Measurements from ENCODE around the gene TSC1.
A peak's percentile ranks its signal among the peaks of the same experiment; 100 is the strongest.

Gene TSC1

DNA sequence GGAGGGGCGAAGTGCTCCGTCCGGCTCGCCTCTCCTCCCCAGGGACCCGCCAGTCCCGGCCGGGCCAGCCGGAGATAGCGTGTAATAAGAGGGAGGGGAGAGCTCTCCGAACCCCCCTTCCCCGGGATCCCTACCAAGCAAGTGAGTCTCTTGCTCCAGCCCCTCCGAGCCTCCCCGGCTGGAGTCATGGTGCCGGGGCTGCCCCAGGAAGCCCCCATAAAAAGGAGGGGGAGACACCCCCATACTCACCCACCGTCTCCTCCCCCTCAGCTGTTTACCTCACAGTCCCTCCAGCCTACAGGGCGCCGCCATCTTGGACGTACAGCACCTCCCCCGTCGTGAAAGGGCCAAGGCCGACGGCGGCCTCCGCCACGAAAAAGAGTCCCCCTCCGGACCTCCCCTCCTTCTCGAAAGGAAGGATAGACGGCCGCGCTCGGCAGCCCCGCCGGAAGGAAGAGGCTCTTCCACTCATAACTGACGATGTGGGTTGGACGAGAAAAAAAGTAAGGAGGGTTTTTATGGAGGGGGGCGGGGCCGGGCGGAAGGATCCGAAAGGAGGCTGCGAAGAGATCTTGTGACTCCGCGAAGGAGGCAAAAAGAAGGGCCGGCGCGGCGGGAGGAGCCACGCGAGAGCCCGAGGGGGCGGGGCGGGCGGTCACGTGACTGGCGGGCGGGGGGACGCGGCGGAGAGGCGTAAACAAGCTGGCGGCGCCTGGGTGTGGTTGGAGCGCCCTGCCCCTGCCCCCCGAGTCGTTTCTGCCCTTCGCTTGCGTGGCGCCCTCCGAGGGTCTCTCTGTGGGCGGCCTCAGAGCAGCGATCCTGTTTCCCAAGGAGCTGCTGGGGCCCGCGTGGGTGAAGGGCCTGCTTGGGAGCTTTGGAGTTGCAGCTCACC, at the start of gene TSC1:
Gene TSC1, minus strand, starts transcription at position 323 of the 892 bp plus-strand sequence. CDS start 15,744 bp downstream, outside the sequence.
- peak; percentile 98 for DNase-seq

GRCh38 chr9:132993511-132993939, 49.1 kb upstream of the TSC1 start:
- no peak for DNase-seq

- no peak for DNase-seq
Measured at GRCh38 chr9:132991351-132992300, 47.2 kb upstream of the TSC1 start.

DNA sequence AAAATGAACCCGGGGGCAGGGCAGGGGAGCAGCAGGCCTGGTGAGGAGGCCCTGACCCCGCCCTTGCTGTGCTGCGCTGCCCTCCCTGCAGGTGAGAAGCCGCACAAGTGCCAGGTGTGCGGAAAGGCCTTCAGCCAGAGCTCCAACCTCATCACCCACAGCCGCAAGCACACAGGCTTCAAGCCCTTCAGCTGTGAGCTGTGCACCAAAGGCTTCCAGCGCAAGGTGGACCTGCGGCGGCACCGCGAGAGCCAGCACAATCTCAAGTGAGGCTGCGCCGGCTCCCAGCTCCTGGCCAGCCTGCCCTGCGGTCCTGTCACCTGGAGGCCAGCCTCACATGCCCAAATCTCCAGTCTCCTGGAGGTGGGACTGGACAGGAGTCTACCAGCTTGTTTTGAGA, 46.4 kb upstream of the TSC1 start:
- DNase-seq = peak; percentile 73

- DNase-seq = peak; percentile 35
Measured at GRCh38 chr9:132989998-132990557, 45.7 kb upstream of the TSC1 start.

DNA sequence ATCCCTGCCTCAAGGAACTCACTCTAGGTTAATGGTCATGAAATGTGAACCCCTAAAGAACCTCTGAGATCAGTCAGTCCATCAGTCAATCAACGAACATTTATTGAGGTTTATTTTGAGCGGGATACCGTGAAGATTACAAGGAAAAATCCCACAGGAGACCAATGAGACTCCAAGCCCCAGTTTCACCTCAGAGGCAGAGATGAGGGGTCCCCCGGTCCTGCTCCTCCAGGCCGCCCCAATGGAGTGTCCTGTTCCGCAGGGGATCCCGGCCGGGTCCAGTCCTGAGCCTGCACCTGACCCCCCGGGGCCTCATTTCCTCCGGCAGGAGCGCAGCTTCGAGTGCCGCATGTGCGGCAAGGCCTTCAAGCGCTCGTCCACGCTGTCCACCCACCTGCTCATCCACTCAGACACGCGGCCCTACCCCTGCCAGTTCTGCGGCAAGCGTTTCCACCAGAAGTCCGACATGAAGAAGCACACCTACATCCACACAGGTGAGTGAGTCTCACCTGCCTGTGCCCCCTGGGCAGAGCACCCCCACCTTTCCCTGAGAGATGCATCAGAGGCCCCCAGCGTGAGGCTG, 45.1 kb upstream of the TSC1 start:
- no peak for DNase-seq

- no peak for DNase-seq
Measured at GRCh38 chr9:132989014-132989310, 44.5 kb upstream of the TSC1 start.

DNA sequence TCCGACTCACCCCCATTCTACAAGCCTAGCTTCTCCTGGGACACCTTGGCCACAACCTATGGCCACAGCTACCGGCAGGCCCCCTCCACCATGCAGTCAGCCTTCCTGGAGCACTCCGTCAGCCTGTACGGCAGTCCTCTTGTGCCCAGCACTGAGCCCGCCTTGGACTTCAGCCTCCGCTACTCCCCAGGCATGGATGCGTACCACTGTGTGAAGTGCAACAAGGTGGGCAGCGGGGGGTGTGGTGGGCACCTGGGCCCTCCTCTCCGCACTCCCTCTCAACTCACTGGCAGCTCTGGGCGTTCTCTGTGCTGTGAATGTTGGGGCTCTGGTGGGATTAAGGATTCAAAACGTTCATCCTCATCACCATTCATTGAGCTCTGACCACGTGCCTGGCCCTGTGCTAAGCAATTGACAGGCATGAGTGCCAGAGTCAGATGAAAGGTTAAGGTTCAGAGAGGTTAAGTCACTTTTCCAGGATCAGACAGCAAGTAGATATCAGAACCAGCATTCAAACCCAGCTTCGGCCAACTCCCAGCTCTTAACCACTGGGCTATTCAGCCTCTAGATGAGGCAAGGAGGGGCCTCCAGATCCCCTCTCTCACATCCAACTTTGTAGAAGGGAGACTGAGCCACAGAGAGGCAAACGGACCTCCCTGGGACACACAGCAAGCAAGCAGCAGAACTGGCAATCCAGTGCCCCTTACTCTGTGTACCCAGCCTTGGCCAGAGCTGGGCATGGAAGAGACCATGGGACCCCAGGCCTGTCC, 44.0 kb upstream of the TSC1 start:
- no peak for DNase-seq

DNA sequence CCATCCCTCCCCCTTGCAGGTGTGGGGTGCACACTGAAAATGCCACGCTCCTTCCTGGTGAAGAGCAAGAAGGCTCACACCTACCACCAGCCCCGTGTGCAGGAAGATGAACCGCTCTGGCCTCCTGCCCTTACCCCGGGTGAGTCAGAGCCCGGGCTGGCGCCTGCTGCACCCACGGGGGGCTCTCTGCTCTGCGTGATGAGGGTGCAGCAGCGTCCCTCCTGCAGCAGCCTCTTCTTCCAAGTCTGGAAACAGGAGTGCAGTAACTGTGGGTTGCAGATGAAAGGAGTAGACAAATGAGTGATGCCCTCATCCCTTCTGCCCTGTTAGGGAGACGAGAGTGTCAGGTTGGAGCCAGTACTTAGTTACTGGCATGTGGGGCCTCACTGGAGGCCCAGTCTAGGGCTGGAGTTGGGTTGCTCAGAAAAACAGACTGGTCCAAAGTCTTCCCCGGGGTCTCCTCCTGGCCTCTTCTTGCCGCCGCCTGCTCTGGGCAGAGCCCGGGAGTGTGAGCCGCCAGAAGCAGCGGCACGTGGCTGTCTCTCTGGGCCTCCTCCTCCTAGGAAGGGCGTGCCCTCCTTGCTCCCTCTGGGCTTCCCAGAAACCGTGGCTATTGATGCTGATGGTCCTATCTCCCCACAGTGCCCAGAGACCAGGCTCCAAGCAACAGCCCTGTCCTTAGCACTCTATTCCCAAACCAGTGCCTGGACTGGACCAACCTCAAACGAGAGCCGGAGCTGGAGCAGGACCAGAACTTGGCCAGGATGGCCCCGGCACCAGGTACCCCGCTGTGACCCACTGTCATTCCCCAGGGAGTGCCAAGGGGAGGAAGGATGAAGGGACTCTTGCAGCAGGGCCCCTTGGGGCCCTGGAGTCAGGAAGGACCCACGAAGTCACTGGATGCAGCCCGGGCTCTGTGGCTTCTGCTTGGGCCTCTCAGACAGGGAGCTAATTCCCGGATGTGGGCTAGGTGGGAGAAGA, 42.5 kb upstream of the TSC1 start:
- DNase-seq = peak; percentile 25

DNA sequence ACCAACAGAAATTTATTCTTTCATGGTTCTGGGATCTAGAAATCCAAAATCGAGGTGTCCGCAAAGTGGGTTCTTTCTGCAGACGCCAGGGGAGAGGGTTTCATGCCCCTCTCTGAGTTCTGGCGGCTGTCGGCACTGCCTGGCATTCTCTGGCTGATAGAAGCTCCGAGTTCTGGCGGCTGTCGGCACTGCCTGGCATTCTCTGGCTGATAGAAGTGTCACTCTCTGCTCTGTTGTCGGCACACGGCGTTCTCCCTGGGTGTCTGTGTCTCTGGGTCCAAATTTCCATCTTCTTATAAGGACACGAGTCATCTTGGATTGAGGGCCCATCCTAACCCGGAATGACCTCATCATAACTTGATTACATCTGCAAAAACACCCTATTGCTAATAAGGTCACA, 41.7 kb upstream of the TSC1 start:
- DNase-seq = no peak

DNA sequence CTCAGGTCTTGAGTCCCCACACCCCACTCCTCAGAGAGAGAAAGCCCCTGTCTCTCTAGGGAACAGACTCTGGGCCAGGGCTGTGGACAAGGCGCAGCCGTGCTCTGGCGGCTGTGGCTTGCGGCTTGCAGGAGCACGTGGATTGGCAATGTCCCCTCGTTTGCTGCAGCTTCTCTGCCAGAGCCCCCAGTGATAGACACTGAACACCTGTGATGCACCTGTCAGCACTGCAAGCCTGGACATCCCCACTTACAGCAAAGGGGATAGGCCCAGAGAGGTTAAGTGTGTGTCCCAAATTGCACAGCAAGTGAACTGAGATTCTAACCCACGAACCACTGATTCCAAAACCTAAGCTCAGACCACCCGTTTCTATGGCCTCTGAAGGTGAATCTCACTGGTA, 41.1 kb upstream of the TSC1 start:
- peak; percentile 27 for DNase-seq

DNA sequence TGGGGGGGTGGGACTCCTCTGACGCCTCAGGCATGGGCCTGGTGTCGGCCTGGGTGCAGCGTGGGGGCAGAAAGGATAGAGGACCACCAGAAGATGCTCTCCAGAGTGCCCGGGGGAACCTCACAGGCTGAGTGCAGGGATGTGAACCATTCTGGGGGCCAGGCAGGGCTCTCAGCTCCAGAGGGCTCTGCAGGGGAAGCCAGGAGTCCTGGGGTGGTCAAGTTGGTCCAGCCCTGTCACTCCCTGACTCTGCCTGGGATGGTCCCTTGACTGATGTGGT, 40.6 kb upstream of the TSC1 start:
- DNase-seq = no peak

DNA sequence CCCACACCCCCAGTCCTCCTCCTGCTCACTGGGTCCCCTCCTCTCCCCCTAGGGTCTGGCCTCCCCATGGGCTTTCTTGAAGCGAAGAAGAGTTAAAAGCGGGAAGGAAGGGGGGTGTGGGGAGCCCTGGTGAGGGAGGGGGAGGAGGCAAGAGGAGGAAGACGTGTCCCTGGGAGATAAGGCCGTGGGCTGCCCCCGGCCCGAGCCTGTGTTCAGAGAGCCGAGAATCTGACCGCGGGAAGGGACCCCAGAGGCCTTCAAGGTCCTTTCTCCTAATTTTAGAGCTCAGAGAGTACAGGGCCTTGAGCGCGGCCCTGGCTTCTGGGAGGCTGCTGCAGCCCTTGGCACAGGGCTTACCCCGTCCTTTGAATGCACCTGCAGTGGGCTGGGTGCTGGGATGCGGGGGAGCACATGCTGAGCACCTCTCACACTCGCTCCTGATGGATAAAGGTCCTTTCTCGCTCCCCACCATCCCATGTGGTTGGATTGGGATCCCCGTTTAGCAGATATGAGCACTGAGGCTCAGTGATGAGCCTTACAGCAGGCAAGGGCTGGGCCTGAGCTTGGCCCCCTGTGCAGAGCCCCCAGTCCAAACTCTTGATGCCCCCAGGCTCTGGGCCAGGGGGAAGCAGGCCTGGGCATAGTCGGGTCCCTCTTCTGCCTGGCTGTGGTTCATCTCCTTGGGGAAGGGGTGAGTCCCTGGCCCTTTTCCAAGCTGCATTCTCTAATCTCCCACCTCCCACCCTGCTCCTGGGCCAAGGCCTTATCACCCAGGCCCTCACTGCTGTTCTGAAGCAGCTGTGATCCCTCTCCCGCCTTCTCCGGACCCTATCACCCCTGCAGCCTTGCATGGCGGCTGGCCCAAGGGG, 40.0 kb upstream of the TSC1 start:
- no peak for DNase-seq

DNA sequence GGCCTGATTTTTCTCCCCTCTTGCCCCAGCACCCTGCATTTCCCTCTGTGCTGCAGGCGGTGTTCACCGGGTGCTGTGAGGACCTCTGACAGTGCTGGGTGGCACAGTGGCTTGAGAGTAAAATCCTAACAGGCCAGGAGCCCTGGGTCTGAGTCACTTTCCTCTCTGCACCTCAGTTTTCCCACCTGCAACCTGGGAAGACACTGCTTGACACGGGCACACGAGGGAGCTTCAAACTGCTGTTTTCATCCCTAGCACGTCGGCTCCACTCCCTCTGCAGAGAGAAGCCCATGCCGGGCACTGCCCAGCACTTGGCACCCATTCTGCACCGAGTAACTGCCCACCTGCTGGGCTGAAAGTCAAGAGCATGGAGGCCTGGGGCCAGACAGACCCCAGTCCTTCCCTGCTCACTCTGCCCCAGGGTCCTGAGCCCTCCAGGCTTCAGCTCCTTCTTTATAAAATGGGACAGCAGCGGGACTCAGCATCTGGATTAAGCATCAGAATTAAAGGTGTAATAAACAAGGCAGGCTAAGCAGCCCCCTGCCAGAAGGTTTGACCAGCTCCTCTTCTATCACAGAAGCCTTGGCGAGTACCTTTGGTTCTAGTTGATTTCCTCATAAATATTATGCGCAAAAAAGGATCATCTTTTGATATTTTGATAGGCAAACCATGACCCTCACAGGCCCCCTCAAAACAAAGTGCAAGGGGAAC, 39.2 kb upstream of the TSC1 start:
- no peak for DNase-seq

GRCh38 chr9:132982458-132982857, 38.0 kb upstream of the TSC1 start:
- DNase-seq = no peak

DNA sequence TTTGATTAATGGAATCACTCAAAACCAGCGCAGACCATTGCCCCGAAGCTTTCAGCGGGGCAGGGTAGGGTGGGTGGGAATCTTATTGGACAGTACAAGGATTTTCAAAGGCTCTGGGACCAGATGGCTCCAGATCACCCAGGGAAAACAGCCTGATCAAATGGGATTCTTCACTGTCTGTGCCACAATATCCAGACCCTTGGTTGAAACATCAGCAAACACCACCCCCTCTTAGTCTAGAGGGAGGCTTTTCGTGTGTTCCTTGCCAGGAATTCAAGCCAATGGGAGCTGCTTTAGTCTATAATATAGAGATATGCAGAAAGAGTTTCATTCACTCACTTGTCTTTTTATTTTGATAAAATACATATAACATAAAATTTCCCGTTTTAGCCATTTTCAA, 35.7 kb upstream of the TSC1 start:
- no peak for DNase-seq

DNA sequence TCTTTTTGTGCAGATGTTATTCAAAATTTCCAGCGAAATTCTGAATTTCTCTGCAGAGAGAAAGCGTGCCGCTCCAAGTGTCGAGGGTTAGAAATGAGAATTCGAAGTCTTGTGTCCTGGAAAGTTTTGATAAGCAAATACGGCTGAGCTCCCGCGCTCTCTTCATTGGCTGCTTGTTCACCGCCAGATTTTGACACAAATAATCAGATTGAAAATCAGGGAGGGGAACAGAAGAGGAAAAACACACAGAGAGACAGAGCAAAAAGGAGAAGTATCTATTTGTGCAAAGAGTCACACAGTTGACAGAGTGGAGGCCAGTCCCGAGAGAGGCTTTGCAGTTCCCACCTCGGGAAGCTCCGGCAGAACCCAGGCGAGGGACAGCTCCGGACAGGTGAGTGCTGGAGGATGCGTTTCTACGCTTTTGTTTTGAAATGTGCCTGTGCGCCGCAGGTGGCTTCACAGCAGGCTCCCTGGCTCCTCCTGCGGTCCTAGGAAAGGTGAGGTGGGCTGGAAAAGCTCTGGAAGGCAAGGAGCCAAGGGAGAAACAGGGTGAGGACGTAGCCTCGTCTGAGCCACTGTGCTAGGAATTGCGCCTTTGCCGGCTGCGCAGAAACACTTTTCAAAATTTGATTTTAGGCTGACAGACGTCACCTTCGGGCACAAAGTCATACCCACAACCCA, 34.2 kb upstream of the TSC1 start, which contains the start of gene GFI1B:
Gene GFI1B, plus strand, starts transcription at position 244 of the 681 bp plus-strand sequence. CDS start 7,985 bp downstream, outside the sequence.
- DNase-seq = peak; percentile 25

DNA sequence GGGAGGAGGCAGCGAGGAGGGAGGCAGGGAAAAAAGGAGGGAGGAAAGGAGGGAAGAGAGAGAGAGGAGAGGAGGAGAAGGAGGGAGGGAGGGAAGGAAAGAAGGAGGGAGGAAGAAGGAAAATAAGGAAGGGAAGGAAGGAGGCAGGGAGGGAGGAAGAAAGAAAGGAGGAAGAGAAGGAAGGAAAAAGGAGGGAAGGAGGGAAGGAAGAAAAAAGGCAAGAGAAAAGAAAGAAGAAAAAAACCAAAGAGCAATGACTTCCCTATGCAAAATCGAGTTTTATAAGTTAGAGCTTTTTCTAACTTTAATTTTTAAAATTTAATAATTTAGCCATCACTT, 33.7 kb upstream of the TSC1 start:
- DNase-seq = no peak

DNA sequence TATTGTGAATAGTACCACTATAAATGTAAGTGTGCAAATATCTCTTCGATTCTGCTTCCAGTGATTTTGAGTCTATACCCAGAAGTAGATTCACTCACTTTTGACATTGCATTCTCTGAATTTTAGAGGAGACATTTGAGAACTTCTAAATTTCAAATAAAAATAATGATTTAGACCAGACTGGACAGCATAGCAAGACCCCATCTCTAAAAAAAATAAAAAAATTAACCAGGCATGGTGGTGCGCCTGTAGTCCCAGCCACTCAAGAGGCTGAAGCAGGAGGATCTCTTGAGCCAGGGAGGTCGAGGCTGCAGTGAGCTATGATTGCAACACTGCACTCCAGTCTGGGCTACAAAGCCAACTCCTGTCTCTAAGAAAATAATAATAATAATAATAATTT, 32.2 kb upstream of the TSC1 start:
- DNase-seq = no peak

All from RPMI8226 (cell line).